GM19193 (cell line): ENCODE data around the gene LAMP2.

Experiments used
- POLR2A ChIP-seq: IDR thresholded peaks from 4 replicates; pipeline ENCODE4 v1.6.1; 2011; ENCODE audit not compliant: insufficient read depth, insufficient read length; ENCODE audit errors: extremely low read depth

The LAMP2 gene

GRCh38 chrX:120459309-120459708 is 9.8 kb downstream of the LAMP2 start:
- TF ChIP-seq POLR2A, result no peak

GRCh38 chrX:120457766-120458180 is 11.3 kb downstream of the LAMP2 start:
- TF ChIP-seq POLR2A, result no peak

GRCh38 chrX:120456973-120457372 is 12.1 kb downstream of the LAMP2 start:
- TF ChIP-seq POLR2A, result no peak

GRCh38 chrX:120453985-120454384 is 15.1 kb downstream of the LAMP2 start:
- no peak for TF ChIP-seq POLR2A

- TF ChIP-seq POLR2A, result no peak
Observed at GRCh38 chrX:120452131-120452530, 17.0 kb downstream of the LAMP2 start.

GRCh38 chrX:120450163-120450562 is 18.9 kb downstream of the LAMP2 start:
- TF ChIP-seq POLR2A, result no peak

- no peak for TF ChIP-seq POLR2A
Observed at GRCh38 chrX:120446498-120446897, 22.6 kb downstream of the LAMP2 start.

GRCh38 chrX:120439921-120440320 is 29.2 kb downstream of the LAMP2 start:
- no peak for TF ChIP-seq POLR2A

GRCh38 chrX:120429776-120430540 is 39.1 kb downstream of the LAMP2 start:
- no peak for TF ChIP-seq POLR2A

GRCh38 chrX:120428309-120428708 is 40.8 kb downstream of the LAMP2 start:
- no peak for TF ChIP-seq POLR2A

GRCh38 chrX:120426599-120426998 is 42.5 kb downstream of the LAMP2 start:
- TF ChIP-seq POLR2A, result no peak

- no peak for TF ChIP-seq POLR2A
Observed at GRCh38 chrX:120419463-120419862, 49.6 kb downstream of the LAMP2 start.

- TF ChIP-seq POLR2A, result no peak
Observed at GRCh38 chrX:120408168-120408567, 60.9 kb downstream of the LAMP2 start.

GRCh38 chrX:120406638-120407037 is 62.5 kb downstream of the LAMP2 start:
- TF ChIP-seq POLR2A, result no peak

- TF ChIP-seq POLR2A, result no peak
Observed at GRCh38 chrX:120402369-120402768, 66.7 kb downstream of the LAMP2 start.

- TF ChIP-seq POLR2A, result no peak
Observed at GRCh38 chrX:120401301-120401700, 67.8 kb downstream of the LAMP2 start.

- no peak for TF ChIP-seq POLR2A
Observed at GRCh38 chrX:120380699-120381098, 88.4 kb downstream of the LAMP2 start.
